DND-41 (cell line): ENCODE data around the gene DNASE1L3.

Experiments
- CTCF ChIP-seq: IDR thresholded peaks from 2 replicates; pipeline ENCODE4 v1.5.1; 2012; ENCODE audit warnings: borderline replicate concordance, low read length, moderate library complexity, mild to moderate bottlenecking; ENCODE audit not compliant: poor library complexity, severe bottlenecking; ENCODE audit errors: extremely low read depth
- EZH2 ChIP-seq: IDR thresholded peaks from 3 replicates; pipeline ENCODE4 v1.6.1; 2012; ENCODE audit warnings: borderline replicate concordance, low read depth, mild to moderate bottlenecking, moderate library complexity, low read length, inconsistent platforms; ENCODE audit not compliant: severe bottlenecking

DNA sequence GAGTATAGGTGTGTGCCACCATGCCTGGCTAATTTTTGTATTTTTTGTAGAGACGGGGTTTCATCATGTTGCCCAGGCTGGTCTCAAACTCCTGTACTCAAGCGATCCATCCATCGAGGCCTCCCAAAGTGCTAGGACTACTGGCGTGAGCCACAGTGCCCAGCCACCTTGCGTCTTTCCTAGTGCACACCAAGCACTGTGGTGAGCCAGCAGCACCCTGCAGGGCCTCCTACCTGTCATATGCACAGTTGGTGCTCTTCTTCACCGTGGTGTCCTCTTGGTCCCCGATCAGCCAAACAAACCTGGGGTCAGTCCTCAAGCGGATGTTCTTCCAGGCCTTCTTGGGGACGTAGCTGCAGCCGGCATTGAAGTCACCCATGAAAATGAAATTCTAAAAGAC is 13.2 kb downstream of the DNASE1L3 start:
- no peak for TF ChIP-seq CTCF
- no peak for TF ChIP-seq EZH2
